ENCODE data around the gene CEP85.

CEP85 gene

GRCh38 chr1:26314501-26314900 lies 80.5 kb downstream of the CEP85 start:
- Histone ChIP-seq H3K36me3 (replicated peaks; ENCODE audit: low read depth, low read length) (no peaks in the 10 kb centered on the region), H3K4me2 (ENCODE audit: low read length) (no peak overlapping the region), H3K27ac (ENCODE audit: low read length) (no peak overlapping the region), H3K9me3 (ENCODE audit: insufficient read depth, low read length) (no peaks in the 10 kb centered on the region), H4K20me1 (ENCODE audit: insufficient read depth, low read length) (no peaks in the 10 kb centered on the region), H3K4me1 (ENCODE audit: low read length) (peaks cover 34% of the 10 kb centered on the region), H2AFZ (ENCODE audit: low read depth, low read length) (no peak overlapping the region), H3K4me3 (ENCODE audit: low read length) (no peak overlapping the region), H3K79me2 (ENCODE audit: low read length) (no peaks in the 10 kb centered on the region), H3K9ac (ENCODE audit: low read length) (no peak overlapping the region), H3K27me3 (ENCODE audit: low read depth, low read length) (no peaks in the 10 kb centered on the region)
- TF ChIP-seq, protein P1, sequence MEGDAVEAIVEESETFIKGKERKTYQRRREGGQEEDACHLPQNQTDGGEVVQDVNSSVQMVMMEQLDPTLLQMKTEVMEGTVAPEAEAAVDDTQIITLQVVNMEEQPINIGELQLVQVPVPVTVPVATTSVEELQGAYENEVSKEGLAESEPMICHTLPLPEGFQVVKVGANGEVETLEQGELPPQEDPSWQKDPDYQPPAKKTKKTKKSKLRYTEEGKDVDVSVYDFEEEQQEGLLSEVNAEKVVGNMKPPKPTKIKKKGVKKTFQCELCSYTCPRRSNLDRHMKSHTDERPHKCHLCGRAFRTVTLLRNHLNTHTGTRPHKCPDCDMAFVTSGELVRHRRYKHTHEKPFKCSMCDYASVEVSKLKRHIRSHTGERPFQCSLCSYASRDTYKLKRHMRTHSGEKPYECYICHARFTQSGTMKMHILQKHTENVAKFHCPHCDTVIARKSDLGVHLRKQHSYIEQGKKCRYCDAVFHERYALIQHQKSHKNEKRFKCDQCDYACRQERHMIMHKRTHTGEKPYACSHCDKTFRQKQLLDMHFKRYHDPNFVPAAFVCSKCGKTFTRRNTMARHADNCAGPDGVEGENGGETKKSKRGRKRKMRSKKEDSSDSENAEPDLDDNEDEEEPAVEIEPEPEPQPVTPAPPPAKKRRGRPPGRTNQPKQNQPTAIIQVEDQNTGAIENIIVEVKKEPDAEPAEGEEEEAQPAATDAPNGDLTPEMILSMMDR (IDR thresholded peaks at IDR 0.05; ENCODE audit: low read depth, low read length): no peak

GRCh38 chr1:26315874-26316850 lies 82.2 kb downstream of the CEP85 start:
- H3K79me2 ChIP-seq (ENCODE audit: low read length): no peaks in the 10 kb centered on the region
- no peak overlapping the region for H2AFZ ChIP-seq (ENCODE audit: low read depth, low read length)
- peaks cover 36% of the 10 kb centered on the region for H3K4me1 ChIP-seq (ENCODE audit: low read length)
- H3K27me3 ChIP-seq (ENCODE audit: low read depth, low read length): no peaks in the 10 kb centered on the region
- H3K4me2 ChIP-seq (ENCODE audit: low read length): peak overlapping the region; percentile 76
- H3K27ac ChIP-seq (ENCODE audit: low read length): no peak overlapping the region
- H3K36me3 ChIP-seq (replicated peaks; ENCODE audit: low read depth, low read length): no peaks in the 10 kb centered on the region
- no peaks in the 10 kb centered on the region for H4K20me1 ChIP-seq (ENCODE audit: insufficient read depth, low read length)
- no peaks in the 10 kb centered on the region for H3K9me3 ChIP-seq (ENCODE audit: insufficient read depth, low read length)
- TF ChIP-seq, protein P1 (IDR thresholded peaks at IDR 0.05; ENCODE audit: low read depth, low read length): no peak
- no peak for TF ChIP-seq EZH2phosphoT487 (IDR thresholded peaks at IDR 0.05; ENCODE audit: low read depth)
- 0 out of 2 replicates have a peak overlapping the region, but pooled peaks have one; percentile 17 for H3K9ac ChIP-seq (ENCODE audit: low read length)
- H3K4me3 ChIP-seq (ENCODE audit: low read length): peak overlapping the region; percentile 50; the same call in 1 of the 2 replicates

- peak overlapping the region; percentile 20; the same call in 1 of the 2 replicates for H3K9ac ChIP-seq (ENCODE audit: low read length)
These were observed 83.1 kb downstream of the CEP85 start for GRCh38 chr1:26317146-26317545.

More at GRCh38 chr1:26317146-26317545, 83.1 kb downstream of the CEP85 start:
- peak overlapping the region; percentile 31; the same call in 1 of the 2 replicates for H3K4me3 ChIP-seq (ENCODE audit: low read length)
- H3K36me3 ChIP-seq (replicated peaks; ENCODE audit: low read depth, low read length): no peaks in the 10 kb centered on the region
- TF ChIP-seq, protein P1 (IDR thresholded peaks at IDR 0.05; ENCODE audit: low read depth, low read length): no peak
- TF ChIP-seq EZH2phosphoT487 (IDR thresholded peaks at IDR 0.05; ENCODE audit: low read depth): no peak
- H3K4me1 ChIP-seq (ENCODE audit: low read length): peaks cover 45% of the 10 kb centered on the region
- H2AFZ ChIP-seq (ENCODE audit: low read depth, low read length): peak overlapping the region; percentile 81
- no peaks in the 10 kb centered on the region for H4K20me1 ChIP-seq (ENCODE audit: insufficient read depth, low read length)
- no peak overlapping the region; the same call in 1 of the 2 replicates for H3K27ac ChIP-seq (ENCODE audit: low read length)
- no peaks in the 10 kb centered on the region for H3K9me3 ChIP-seq (ENCODE audit: insufficient read depth, low read length)
- no peaks in the 10 kb centered on the region for H3K79me2 ChIP-seq (ENCODE audit: low read length)
- no peaks in the 10 kb centered on the region for H3K27me3 ChIP-seq (ENCODE audit: low read depth, low read length)
- peak overlapping the region; percentile 49 for H3K4me2 ChIP-seq (ENCODE audit: low read length)

All from OCI-LY3 (cell line).